ENCODE results near the gene NAA30.

DNA sequence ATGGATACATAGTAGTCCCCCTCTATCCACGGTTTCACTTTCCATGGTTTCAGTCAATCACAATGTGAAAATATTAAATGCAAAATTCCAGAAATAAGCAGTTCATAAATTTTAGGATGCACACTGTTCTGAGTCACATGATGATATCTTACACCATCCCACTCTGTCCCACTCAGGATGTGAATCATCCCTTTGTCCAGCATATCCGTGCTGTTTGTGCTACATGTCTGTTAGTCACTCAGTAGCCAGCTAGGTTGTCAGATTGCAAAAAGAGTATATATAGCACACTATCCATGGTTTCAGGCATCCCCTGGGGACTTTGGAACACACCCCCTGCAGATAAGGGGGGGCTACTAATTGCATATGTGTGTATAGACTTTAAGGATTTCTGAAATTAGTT, 8.1 kb upstream of the NAA30 start:
- TF ChIP-seq, protein P1, sequence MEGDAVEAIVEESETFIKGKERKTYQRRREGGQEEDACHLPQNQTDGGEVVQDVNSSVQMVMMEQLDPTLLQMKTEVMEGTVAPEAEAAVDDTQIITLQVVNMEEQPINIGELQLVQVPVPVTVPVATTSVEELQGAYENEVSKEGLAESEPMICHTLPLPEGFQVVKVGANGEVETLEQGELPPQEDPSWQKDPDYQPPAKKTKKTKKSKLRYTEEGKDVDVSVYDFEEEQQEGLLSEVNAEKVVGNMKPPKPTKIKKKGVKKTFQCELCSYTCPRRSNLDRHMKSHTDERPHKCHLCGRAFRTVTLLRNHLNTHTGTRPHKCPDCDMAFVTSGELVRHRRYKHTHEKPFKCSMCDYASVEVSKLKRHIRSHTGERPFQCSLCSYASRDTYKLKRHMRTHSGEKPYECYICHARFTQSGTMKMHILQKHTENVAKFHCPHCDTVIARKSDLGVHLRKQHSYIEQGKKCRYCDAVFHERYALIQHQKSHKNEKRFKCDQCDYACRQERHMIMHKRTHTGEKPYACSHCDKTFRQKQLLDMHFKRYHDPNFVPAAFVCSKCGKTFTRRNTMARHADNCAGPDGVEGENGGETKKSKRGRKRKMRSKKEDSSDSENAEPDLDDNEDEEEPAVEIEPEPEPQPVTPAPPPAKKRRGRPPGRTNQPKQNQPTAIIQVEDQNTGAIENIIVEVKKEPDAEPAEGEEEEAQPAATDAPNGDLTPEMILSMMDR (IDR thresholded peaks at IDR 0.05), result no peak
- TF ChIP-seq POLR2AphosphoS5 (IDR thresholded peaks at IDR 0.05) (no peak), POLR2A (IDR thresholded peaks at IDR 0.05) (no peak), EP300 (IDR thresholded peaks at IDR 0.05) (no peak)
